Inflammatory macrophage treated with lipopolysaccharide for 4 hours (primary cell): ENCODE results near the gene COLEC11.

Experiments
- DNase-seq: peaks from one replicate; pipeline ENCODE4 v3.0.0-alpha.2; 2020

The COLEC11 gene

DNA sequence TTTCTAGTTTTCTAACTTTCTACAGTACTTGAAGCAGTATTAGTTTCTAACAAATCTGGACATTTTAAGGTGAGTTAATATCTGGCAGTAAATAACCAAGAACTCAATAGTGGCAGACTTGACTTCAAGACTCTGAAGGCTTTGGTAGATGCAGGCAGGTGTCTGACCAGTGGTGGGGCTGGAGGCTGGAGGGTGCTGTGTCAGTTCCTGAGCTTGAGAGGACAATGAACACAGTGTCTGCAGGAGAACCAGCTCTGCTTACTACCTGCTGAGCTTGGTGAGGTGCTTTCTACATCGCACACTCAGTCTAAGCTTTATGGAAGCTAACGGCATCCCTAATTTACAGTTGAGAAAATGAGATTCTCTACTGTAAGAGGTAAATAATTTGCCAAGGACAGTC is 84.3 kb downstream of the COLEC11 start:
- DNase-seq: no peak

GRCh38 chr2:3679616-3680393 is 84.9 kb downstream of the COLEC11 start:
- DNase-seq: no peak

GRCh38 chr2:3680548-3681345 is 85.8 kb downstream of the COLEC11 start:
- DNase-seq: no peak

- no peak for DNase-seq
These were observed 86.7 kb downstream of the COLEC11 start for GRCh38 chr2:3681625-3682024.

DNA sequence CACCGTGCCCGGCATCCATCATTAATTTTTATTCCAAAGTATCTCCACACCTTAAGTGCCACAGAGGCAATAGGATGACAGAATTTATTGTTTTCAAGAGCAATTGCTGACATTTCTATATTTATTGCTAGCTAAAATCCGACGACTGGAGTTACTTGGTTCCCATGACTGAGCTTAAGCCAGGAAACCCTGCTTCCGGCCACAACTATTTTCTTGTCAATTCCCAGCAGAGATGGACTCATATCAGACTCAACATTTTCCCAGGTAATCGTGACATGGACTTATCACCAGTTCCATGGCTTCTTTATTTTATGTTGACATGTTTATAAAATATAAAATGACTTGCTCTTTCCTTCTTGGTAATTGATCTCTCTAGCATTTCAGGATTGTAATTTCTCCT is 87.9 kb downstream of the COLEC11 start:
- DNase-seq: no peak

DNA sequence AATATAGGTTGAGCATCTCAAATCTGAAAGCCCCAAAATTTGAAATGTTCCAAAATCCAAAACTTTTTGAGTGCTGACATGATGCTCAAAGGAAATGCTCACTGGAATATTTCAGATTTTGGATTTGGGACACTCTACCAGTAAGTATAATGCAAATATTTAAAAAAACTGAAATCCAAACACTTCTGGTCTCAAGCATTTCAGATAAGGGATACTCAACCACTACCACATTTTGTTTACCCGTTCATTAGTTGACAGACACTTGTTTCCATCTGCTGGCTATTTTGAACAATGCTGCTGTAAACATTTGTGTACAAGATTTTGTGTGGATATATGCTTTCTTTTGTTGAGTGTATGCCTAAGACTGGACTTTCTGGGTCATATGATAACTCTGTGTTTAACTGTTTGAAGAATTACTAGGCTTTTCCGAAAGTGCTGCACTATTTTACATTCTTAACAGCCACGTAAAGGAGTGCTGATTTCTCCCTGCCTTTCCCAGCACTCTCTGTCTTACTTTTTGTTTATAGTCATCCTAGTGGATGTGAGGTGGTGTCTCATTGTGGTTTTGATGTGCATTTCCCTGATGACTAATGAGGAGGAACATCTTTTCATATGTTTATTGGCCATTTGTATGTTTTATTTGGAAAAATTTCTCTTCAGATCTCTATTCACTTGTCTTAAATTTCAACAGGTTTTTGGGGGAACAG is 89.0 kb downstream of the COLEC11 start:
- DNase-seq: no peak

DNA sequence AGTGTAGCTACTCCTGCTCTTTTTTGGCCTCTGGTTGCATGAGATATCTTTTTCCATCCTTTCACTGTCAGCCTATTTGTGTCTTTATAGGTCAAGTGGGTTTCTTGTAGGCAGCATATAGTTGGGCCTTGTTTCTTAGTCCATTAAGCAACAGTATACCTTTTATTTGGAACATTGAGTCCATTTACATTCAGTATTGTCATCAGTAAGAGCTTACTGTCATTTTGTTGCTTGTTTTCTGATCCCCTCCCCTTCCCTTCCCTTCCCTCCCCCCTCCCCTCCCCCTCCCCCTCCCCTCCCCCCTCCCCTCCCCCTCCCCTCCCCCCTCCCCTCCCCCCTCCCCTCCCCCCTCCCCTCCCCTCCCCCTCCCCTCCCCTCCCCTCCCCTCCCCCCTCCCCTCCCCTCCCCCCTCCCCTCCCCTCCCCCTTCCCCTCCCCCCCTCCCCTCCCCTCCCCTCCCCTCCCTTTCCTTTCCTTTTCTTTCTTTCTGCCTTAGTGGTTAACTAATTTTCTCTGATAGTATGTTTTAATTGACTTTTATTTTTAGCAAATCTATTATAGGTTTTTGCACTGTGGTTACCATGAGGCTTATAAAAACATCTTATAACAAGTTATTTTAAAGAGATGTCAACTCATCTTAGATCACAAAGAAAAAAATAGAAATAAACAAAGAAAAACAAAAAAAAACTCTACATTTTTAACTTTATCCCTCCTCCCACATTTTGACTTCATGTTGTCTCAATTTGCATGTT is 95.3 kb downstream of the COLEC11 start:
- no peak for DNase-seq

DNA sequence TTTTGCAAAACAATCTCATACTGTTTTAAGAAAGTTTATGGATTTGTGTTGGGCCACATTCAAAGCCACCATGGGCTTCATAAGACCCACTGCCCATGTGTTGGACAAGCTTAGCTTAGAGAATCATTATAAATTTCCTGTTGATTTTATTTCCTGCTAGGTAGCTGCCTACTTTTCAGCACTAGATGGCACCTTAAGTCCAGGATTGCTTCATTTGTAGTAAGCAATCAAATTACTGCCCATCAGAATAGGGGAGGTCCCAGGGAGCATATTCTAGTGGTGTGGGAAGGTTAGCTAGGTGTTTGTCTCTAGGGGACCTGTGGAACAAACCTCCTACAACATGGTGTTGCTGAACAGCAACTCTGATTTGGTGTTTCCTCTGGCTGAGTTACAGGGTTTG is 97.5 kb downstream of the COLEC11 start:
- DNase-seq: no peak
